Stimulated activated CD4-positive, alpha-beta T cell treated with anti-CD3 and anti-CD28 coated beads, Interleukin-4, amount 100 ng/mL, for 4 hours (primary cell): Measurements from ENCODE around the gene DNM3.

Source experiments
- DNase-seq, 2 experiments: peaks; one replicate each; pipeline ENCODE4 v3.0.0-alpha.2; 2020

DNM3 gene

DNA sequence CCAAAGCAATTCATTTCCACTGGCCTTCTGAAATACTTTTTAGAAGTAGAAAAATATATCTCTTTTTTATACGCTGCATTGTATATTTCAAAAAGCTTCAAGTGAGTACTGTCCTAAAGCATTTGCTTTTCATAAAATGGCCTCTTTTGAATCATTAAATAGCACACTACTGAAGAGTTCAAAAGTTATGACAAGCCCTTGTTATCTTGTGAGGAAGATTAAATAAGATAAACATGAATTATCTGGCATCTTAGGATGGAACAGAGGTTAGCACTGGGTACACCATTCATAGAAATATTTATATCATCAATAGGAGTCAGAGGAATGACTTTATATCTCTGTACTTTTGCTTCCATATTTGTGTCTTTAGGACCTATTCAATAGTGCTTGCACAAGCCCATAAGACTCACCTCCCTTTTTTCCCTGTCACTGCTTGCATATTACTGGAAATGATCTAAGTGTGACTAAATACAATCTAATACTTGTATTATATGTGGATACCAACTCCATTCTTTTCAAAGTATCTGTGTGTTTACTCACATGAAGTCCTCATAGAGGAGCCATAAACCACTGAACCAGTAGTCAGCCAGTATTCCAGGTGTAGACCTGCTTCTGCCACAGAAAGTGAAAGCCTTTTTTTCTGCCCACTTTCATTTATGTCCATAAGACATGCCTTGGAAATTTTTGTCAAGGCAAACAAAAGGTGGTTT is 305.0 kb downstream of the DNM3 start:
- no peak for DNase-seq

- DNase-seq: no peak
Measured at GRCh38 chr1:172147541-172147940, 306.2 kb downstream of the DNM3 start.

DNA sequence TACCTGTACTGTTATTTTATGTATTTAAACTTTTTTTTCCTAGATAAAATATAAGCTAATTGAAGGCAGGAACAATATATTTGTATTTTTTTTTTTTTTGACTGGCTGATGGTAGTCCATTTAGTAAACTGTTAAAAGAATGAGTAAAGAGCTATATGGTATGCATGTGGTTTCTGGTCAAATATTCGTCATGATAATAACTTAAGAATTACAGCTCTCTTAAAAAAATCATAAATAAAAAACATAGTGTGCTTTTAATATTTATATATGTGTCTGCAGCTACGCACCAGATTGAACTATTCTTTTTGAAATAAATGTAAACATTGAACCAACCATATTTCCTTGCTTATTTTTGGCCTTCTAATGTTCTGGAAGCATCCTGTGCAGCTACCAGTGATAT is 306.9 kb downstream of the DNM3 start:
- no peak for DNase-seq

GRCh38 chr1:172148707-172149106 is 307.4 kb downstream of the DNM3 start:
- no peak for DNase-seq

DNA sequence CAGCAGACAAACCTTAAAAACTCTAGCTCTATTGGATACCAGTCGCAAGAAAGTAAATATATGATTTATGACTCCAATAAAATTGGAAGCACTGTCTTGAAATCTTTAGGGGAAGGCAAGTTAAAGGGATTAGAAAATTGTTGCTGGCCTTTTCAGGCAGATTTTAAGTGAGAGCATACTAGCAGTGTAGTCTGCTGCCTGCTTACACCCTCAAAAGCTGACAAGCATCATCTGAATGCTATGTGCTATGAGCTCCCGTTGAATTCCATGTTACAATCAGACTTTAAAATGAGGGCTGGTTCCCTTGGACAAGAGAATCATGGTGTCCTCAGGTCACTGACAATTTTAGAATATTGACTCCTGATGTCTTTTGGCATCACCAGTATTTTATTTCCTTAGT is 308.0 kb downstream of the DNM3 start:
- no peak for DNase-seq

DNA sequence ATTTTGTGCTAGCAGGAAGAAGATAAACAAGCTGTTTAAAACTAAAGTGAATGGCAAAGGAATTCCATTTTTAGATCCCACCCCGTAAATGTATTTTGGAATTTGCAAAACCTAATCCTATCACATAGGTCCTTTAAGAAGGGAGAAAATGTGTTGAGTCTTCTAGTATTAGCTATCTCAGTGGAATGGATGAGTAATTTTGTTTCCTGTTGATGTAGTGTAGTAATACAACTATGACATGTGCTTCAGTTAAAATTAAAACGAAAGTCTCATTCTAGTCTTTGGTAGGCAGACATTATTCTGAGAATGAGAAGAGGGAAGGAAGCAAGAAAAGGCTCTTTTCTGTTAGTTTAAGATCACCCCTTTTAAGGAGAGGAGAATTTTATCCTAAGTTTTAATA is 313.3 kb downstream of the DNM3 start:
- DNase-seq: no peak

DNA sequence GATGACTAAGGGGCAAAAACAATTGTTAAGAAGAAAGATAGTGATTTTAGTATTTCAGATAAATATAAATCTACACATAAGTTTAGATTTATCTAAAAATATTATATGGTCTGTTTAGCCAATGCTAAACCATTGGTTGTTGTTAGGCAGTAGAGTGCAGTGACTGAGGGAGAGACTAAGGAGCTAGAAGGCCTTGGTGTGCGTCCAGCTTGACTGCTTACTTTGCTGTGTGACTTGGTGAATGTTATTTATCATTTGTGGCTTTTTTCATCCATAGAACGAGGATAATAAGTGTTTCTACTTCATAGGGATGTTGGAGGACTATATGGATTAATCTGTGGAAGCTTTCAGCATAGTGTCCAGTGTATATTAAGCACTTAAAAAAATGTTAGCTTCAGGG is 314.5 kb downstream of the DNM3 start:
- DNase-seq: no peak

DNA sequence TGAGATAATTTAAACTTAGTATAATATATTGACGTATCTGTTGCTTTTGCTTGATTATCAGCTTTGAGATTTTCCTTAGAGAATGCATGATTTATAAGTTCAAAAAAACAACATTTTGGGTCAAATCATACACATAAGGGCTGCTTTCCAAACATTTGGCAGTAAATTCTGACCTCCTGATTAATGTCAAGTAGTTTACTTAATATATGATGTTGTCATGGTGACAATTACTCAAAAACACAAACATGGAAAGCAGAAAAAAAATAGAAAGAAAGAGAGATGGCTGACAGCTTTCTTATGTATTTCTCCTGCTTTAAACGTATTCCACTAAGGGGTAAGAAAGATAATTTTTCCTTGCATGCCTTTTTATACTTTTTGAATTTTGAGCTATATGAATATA is 320.9 kb downstream of the DNM3 start:
- DNase-seq: no peak

DNA sequence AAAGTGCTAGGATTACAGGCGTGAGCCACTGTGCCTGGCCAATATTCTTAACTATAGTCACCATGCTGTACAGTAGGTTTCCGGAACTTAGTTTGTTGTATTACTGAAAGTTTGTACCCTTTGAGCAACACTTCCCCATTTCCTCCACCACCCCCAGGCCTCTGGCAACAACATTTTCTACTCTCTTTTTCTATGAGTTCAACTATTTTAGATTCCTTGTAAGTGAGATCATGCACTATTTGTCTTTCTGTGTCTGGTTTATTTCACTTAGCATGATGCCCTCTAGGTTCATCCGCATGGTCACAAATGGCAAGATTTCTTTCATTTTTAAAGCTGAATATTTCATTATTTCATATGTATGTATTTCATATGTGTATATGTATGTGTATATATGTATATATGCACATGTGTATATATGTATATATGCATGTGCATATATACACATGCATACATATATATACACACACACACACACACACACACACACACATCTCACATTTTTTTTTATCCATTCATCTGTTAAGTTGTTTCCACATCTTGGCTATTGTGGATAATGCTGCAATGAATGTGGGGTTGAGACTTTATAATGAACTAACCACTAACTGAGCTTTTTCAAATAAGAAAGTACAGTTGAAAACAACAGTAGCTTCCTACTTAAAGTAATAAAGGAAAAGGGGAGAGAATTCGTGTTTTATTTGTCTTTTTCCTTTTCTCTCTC is 322.4 kb downstream of the DNM3 start:
- no peak for DNase-seq

GRCh38 chr1:172165403-172165802 is 324.1 kb downstream of the DNM3 start:
- no peak for DNase-seq

DNA sequence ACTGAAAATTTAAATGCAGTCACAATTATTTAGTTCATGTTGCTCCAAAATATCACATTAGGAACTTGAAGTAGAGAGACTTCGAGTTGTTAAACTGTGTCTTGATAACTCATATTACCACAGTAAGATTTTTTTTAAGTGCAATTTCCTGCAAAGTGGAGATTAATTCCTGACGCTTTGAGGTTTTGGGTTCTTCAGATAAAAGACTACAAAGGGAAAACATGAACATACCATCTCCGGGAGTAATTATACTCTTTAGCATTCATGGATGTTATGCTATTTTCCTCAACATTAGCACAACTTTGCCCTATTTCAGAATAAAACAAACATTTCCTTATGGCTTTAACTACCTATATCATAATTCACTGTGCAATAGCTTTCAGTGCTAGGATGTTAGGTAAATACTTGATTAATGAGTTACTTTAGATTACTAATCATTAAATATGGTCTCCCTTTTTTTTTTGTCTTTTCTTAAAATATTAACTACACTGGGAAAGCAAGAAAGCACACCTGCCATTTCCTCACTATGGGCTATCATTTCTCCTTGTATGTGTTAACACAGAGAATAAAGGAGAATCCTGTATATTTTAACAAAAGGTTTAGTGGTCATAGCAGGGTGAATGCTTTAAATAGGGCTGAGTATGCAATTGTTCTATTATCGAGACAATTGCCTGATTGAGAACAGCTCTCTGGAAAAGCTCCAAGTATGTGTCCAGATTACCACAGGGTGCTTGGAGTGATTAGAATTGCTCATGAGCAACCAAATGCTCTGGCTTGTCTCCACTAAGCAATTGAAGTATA is 326.7 kb downstream of the DNM3 start:
- DNase-seq: no peak

DNA sequence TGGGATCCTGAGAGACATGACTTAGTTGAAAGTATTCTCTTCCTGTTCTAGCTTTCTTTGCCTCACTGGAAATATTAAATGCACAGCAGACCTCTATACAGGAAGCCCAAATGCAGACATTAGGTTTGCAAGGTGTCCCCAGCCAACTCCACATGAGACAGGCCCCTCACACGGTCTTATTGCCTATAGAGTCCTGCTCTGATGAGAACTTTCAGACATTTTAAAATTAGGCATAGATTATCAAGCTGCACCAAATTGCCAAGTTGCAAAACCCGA is 327.2 kb downstream of the DNM3 start:
- DNase-seq: no peak

GRCh38 chr1:172169836-172170235 is 328.5 kb downstream of the DNM3 start:
- no peak for DNase-seq

GRCh38 chr1:172172352-172172831 is 331.1 kb downstream of the DNM3 start:
- no peak for DNase-seq

GRCh38 chr1:172176206-172176605 is 334.9 kb downstream of the DNM3 start:
- DNase-seq: no peak

DNA sequence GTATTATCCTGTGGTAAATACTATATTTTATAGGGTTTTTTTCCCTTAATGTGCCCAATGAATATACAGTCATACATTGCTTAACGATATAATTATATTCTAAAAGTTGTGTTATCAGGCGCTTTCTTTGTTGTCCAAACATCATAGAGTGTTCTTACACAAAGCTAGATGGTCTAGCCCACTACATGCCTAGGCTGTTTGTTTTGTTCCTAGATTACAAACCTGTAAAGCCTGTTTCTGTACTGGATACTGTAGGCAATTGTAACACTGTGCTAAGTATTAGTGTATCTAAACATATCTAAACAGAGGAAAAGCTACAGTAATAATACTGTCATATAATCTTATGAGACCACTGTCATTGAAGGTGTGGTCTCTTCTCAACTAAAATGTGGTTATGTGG is 336.6 kb downstream of the DNM3 start:
- DNase-seq: no peak

DNA sequence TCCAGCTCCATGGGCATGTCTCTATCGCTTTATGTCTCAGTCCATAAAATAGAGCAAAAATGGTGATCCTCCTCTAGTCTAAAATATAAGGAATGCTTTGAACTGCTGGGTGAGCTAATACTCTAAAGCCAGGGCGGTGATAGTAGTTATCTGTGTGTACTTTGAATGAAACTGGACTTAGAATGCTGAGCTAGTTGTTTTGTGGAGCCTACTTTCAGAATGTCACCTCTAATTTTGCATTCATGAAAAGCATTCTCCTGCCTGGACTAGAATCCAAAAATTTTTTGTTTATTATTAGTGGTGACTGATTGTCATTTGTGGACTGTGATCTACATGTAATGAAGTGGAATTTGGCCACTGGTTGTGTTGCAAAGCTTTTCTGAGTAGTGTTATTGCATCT is 337.6 kb downstream of the DNM3 start:
- no peak for DNase-seq

DNA sequence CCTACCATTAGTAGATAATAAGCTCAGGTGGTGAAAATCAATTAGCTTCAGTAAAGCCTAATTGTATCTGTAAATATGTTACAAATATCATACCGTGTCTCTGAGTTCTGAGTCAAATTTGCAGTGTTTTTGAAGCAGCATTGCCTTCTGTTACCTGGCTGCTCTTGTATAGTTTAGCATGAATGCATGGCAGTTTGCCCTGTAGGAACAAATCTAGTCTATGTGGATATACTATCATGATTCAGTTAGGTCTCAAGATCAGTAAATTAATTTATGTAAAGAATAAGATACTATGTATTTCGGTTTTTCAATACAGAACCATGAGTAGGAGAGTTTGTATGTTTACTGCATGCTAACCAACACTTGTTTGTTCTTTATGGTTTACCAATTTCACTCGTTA is 338.6 kb downstream of the DNM3 start:
- DNase-seq: no peak

- peak; percentile 21 to 42 for DNase-seq
Measured at GRCh38 chr1:172180501-172181285, 339.4 kb downstream of the DNM3 start.

GRCh38 chr1:172184506-172185191 is 343.4 kb downstream of the DNM3 start:
- no peak for DNase-seq

GRCh38 chr1:172185211-172185610 is 343.9 kb downstream of the DNM3 start:
- DNase-seq: no peak

- DNase-seq: no peak
Measured at GRCh38 chr1:172185996-172186395, 344.7 kb downstream of the DNM3 start.

DNA sequence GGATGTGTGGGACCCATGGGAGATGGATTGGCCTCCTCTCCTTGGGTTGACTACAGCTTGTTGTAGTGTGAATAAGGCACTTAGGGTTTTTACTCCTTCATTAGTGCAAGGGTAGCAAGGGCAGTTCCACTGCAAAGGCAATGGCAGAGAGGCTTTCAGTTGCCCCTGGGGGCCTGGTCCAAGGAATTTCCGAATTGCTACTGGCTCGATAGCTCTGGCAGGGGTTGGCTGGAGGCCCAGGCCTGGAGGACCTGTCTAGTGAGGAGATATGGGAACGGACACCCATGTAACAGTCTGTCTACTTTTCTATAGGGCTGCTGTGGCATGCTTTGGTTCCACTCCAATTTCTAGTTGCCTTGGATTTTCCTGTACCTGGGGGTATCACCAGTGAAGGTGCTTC is 360.3 kb downstream of the DNM3 start:
- DNase-seq: no peak
